ENCODE data around the gene TAGLN2.

The TAGLN2 gene

DNA sequence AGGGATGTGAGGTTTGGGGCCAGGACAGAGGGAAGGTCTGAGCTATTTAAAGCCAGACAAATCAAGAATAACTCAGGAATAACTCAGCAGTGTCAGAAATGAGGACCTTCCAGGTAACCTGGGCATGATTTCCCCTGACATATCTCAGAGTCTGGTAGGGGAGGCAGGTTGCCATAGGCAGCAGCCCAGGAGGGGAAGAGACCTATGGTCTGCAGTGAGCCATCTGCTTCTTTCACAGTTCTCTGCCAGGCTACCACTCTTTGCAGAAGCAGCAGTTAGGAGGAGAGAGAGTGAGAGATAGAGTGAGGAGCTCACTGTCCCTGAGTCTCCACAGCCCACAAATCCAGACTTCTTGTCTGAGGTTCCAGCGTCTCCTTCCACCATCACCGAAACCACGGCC, 56.5 kb downstream of the TAGLN2 start:
- DNase-seq, result no peak

Data from NCI-H774 (cell line).